Immature natural killer cell (primary cell): ENCODE measurements around the gene SH3D19. TPM values are rescaled to one million over a fixed set of nuclear protein-coding genes. Genes with fewer than 3 reads are reported as not detected.
"Not testable (repeated sequence)": the region's sequence is repeated elsewhere in the genome, so short reads cannot be mapped to it uniquely, and the experiment has no call there.

ENCODE experiments used
- DNase-seq, 3 donors: peaks; one replicate each; pipeline ENCODE4 v3.0.0; 2022; ENCODE audit warnings: mixed read lengths in 1 of 3
- H3K27ac Mint-ChIP-seq, 6 donors: one replicate each; pipeline ENCODE4 v1.8.0; 2020; ENCODE audit warnings: mixed read lengths in 6 of 6, mild to moderate bottlenecking in 5 of 6, inconsistent platforms in 4 of 6, moderate library complexity in 3 of 6
- H3K27me3 Mint-ChIP-seq, 3 donors: one replicate each; pipeline ENCODE4 v1.8.0; 2020 to 2021; ENCODE audit warnings: low read depth in 3 of 3, mild to moderate bottlenecking in 3 of 3, mixed read lengths in 3 of 3, moderate library complexity in 3 of 3, inconsistent platforms in 1 of 3
- H3K36me3 Mint-ChIP-seq, 3 donors: one replicate each; pipeline ENCODE4 v1.8.0; 2020; ENCODE audit warnings: mixed read lengths in 3 of 3, inconsistent platforms in 2 of 3, mild to moderate bottlenecking in 2 of 3
- H3K4me1 Mint-ChIP-seq, 2 donors: one replicate each; pipeline ENCODE4 v1.8.0; 2020; ENCODE audit warnings: inconsistent platforms in 2 of 2, mild to moderate bottlenecking in 2 of 2, mixed read lengths in 2 of 2, moderate library complexity in 1 of 2
- H3K4me3 Mint-ChIP-seq, 5 donors: one replicate each; pipeline ENCODE4 v1.8.0; 2020; ENCODE audit warnings: mild to moderate bottlenecking in 5 of 5, mixed read lengths in 5 of 5, inconsistent platforms in 3 of 5, moderate library complexity in 3 of 5
- H3K9me3 Mint-ChIP-seq, 6 donors: one replicate each; pipeline ENCODE4 v1.8.0; 2020; ENCODE audit warnings: mild to moderate bottlenecking in 6 of 6, mixed read lengths in 6 of 6, inconsistent platforms in 4 of 6, moderate library complexity in 3 of 6
- polyA plus RNA-seq, 3 donors: library from polyadenylated mRNA; unstranded; fragments of 300-500 nt; fragmentation: Illumina TruSeq; gene quantifications; one replicate each; pipeline ENCODE4 v1.2.3, GENCODE V29; 2021

The SH3D19 gene
- polyA plus RNA-seq, 3 donors from 2014 or later, result 0.72 to 1.3 TPM; not detected in 1

DNA sequence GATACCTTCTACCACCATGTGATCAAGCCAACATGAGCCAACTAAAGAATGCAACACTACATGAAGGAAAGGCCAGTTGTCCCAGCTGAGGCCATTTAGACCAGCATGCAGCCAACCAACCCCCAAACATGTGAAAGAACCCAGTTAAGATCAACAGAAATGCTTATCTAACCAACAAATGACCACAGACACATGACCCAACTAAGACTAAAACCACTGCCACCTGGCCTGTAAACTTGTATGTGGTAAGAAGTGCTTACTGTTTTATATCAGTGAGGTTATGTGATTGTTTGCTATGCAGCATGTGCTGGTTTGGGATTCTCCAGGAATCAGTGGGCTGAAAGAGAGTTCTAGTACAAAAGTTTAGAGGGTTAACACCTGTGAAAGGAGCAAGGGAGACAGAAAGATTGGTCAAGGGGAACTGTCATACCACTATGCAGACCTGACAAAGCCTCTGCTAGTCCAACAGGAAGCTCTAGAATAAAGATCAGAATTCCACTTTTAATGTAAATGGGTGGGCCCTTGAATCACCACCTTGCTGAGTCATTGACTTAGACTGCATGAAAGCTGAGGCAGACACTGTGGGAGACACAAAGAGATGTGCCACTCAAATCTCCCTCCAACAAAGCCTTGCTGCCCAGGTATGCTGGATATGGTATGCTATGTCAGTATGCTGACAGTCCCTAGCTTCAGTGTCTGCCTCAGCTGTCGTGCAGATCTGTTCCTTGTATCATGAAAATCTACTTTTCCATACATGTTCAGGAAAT, 6.1 kb upstream of the SH3D19 start:
- H3K9me3 Mint-ChIP-seq, result peaks cover 0 to 9% (median 0%) of the 10 kb centered on the region in 6 donors

DNA sequence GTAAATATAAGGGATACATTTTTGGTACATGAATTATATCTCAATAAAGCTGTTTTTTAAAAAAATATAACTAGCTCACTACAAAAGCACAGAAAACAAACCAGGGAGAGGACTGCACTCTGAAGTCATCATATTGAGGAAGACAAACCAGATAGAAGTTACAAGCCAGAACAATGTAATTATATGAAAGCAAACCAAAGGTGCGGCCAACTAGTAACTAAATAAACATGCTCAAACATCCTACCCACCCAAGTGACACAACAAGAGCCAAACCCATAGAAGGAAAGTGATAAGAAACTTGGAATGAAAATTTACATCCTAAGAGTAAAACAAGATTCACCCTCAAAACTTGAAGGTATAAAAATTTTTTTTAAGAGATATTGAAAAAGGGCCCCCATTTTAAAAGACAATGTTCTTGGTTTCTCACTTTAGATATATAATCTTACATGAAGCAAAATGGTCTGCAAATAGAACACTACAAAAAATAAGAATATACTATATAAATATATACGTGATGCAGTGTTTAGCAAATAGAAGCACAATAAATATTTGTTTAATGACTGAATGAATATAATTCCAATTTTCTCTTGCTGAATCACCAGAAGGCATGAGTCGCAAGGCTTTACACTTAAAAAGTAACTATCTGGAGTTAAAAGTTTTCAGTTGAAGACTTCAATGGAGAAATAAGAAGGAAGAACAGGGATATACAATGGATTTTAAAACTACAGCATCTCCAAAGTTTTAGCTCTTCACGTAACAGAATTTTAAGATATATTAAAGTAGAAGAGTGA, 4.0 kb upstream of the SH3D19 start:
- peaks cover 10 to 14% (median 12%) of the 10 kb centered on the region in 3 donors for H3K27me3 Mint-ChIP-seq
- no peak overlapping the region for H3K4me3 Mint-ChIP-seq
- no peaks in the 10 kb centered on the region for H3K36me3 Mint-ChIP-seq
- peaks cover 0 to 1% of the 10 kb centered on the region in 2 donors for H3K4me1 Mint-ChIP-seq
- H3K9me3 Mint-ChIP-seq, result peaks cover 0 to 12% (median 1%) of the 10 kb centered on the region in 6 donors
- H3K27ac Mint-ChIP-seq, result no peak overlapping the region
- no peak for DNase-seq

More for the DNA sequence above, 6.1 kb upstream of the SH3D19 start:
- H3K4me1 Mint-ChIP-seq, result no peaks in the 10 kb centered on the region
- no peak for DNase-seq
- peaks cover 3 to 4% (median 4%) of the 10 kb centered on the region in 3 donors for H3K27me3 Mint-ChIP-seq
- no peak overlapping the region for H3K27ac Mint-ChIP-seq
- no peak overlapping the region for H3K4me3 Mint-ChIP-seq
- H3K36me3 Mint-ChIP-seq, result no peaks in the 10 kb centered on the region

DNA sequence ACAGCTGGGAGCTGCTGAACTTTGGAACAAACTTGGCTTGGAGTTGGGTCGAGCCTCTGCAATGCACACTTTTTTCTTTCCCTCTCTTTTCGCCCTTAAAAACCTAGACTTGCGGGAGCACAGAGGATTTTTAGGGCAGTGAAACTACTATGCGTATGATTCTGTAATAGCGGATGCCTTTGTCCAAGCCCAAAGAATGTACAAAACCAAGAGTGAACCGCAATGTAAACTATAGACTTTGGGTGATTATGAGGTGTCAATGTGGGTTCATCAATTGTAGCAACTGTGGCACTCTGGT, 493 bp upstream of the SH3D19 start:
- peaks cover 0 to 1% of the 10 kb centered on the region in 2 donors for H3K4me1 Mint-ChIP-seq
- H3K36me3 Mint-ChIP-seq, result no peaks in the 10 kb centered on the region
- H3K27me3 Mint-ChIP-seq, result peaks cover 10 to 24% (median 12%) of the 10 kb centered on the region in 3 donors
- peaks cover 0 to 16% (median 1%) of the 10 kb centered on the region in 6 donors for H3K9me3 Mint-ChIP-seq
- H3K4me3 Mint-ChIP-seq, result peak overlapping the region in 2 of 5 donors; percentile 23 to 48
- no peak for DNase-seq
- no peak overlapping the region for H3K27ac Mint-ChIP-seq

DNA sequence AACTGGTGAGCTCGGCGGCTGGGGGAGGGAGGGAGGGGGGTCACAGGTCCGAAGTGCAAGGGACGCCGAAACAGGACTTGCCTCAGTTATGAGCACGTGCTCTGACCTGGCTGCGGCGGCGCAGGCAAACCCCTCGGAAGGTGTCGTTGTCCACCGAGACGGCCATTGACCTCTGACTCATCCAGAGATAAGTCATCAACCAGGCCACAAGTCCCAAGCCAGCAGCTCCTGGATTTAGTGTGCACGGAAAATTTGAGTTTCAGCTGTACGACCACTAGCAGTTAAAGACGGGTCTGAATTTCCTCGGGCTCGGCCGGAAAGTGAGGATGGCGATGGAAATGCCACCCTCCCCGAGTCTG, 674 bp downstream of the SH3D19 start:
- H3K4me1 Mint-ChIP-seq, result peaks cover 0 to 1% of the 10 kb centered on the region in 2 donors
- no peak overlapping the region for H3K27ac Mint-ChIP-seq
- H3K9me3 Mint-ChIP-seq, result peaks cover 0 to 16% (median 1%) of the 10 kb centered on the region in 6 donors
- no peak overlapping the region for H3K4me3 Mint-ChIP-seq
- no peak for DNase-seq
- H3K36me3 Mint-ChIP-seq, result no peaks in the 10 kb centered on the region
- H3K27me3 Mint-ChIP-seq, result peaks cover 10 to 26% (median 12%) of the 10 kb centered on the region in 3 donors

DNA sequence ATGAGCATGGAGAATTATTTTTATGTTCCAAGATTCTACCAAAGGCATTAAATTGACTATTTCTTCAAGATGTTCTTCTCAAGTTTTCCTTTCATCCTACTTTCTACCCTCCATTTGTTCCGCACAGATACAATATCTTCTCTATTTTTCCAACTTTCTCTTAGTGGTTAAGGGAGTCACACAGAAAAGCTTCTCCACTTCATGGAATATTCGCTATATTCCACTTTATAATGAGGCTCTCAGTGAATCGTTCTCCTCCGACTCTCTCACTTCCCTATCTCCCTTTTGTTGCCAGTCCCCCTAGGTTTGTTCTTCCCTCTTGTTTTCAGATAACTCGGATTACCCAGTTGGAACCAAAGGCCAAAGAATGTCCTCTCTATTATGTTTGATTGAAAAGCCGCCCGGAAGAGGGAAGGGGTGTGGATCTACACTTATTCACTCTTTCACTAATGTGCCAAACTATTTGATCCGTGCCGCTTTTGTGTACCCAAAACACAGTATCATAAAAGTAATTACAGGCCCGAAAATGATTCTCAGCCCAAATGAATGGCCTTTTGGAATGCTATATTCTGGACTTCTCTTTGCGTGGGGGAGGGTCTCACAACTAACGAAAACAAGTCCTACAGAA, 1.2 kb downstream of the SH3D19 start:
- Mint-ChIP-seq H3K27me3 (peaks cover 10 to 26% (median 12%) of the 10 kb centered on the region in 3 donors), H3K36me3 (no peaks in the 10 kb centered on the region), H3K4me3 (no peak overlapping the region), H3K4me1 (peaks cover 0 to 1% of the 10 kb centered on the region in 2 donors), H3K27ac (no peak overlapping the region), H3K9me3 (peaks cover 0 to 16% (median 1%) of the 10 kb centered on the region in 6 donors)
- DNase-seq, result no peak

DNA sequence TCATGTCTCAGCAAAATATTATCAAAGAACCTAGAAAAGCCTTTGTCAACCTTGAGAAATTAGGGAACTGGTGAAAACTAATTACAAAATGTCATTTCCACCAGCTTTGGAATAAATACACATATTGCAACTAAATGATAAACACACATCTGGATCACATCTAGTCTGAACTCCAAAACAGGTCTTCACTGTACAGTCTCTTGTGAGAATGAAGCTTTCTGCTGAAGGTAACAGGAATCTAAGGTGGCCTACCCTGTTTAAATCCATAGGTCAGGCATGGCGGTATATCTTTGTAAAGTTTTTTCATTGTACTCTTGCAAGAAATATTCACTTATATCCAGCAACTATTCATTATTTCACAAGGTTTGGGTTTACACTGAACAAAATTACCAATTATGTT, 1.7 kb downstream of the SH3D19 start:
- Mint-ChIP-seq H3K27ac (no peak overlapping the region), H3K4me1 (peaks cover 0 to 1% of the 10 kb centered on the region in 2 donors), H3K36me3 (no peaks in the 10 kb centered on the region), H3K27me3 (peaks cover 10 to 26% (median 12%) of the 10 kb centered on the region in 3 donors), H3K4me3 (no peak overlapping the region), H3K9me3 (peaks cover 0 to 13% (median 1%) of the 10 kb centered on the region in 6 donors)
- no peak for DNase-seq

DNA sequence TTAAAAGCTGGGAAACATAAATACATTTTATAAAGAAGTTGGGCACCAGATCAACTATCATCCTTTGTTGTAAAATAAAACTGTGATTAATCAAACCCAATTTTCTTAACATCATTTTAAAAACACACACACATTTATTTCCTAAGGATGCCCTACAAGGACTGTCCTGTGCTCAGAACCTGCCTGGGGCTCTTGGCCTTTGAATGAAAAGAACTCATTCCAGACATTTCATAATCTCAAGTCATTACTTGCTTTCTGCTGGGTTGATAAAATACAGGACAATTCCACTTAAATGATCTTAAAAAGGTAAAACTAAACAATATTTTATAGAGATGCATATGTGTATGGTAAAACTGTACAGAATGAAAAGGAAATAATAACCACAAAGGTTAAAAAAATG, 2.8 kb downstream of the SH3D19 start:
- Mint-ChIP-seq H3K27me3 (peaks cover 10 to 26% (median 12%) of the 10 kb centered on the region in 3 donors), H3K27ac (no peak overlapping the region), H3K4me1 (peaks cover 0 to 1% of the 10 kb centered on the region in 2 donors), H3K4me3 (no peak overlapping the region), H3K9me3 (peaks cover 0 to 9% (median 1%) of the 10 kb centered on the region in 6 donors), H3K36me3 (no peaks in the 10 kb centered on the region)
- no peak for DNase-seq

DNA sequence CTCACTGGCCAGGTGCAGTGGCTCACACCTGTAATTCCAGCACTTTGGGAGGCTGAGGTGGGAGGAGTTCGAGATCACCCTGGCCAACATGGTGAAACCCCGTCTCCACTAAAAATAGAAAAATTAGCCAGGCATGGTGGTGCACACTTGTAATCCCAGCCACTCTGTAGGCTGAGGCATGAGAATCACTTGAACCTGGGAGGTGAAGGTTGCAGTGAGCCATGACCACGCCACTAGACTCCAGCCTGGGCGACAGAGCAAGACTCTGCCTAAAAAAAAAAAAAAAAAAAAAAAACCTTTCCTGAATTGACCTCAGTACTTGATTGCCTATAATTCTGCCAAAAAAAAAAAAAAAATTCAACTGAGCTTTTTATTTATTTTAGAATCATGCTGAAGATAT, 3.2 kb downstream of the SH3D19 start:
- peaks cover 10 to 26% (median 12%) of the 10 kb centered on the region in 3 donors for H3K27me3 Mint-ChIP-seq
- not testable (repeated sequence) for DNase-seq, H3K27ac Mint-ChIP-seq, H3K36me3 Mint-ChIP-seq, H3K4me1 Mint-ChIP-seq, H3K4me3 Mint-ChIP-seq, H3K9me3 Mint-ChIP-seq

DNA sequence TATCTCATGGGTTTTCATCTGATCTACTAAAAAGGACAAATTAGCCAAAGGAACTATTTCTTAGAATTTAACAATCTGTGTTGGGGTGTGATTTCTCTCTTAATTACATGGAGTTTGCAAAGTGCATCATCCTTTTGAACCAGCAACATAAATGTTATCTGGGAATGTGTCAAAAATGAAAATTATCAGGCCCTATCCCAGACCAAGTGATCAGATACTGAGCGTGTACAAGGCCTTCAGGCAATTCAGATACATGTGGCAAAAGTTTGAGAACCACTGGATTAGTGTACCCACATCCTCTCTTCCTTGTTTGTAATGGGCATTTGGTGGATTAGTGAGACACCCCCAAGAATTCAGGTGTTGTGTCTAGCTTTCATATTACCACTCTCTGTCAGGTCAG, 3.8 kb downstream of the SH3D19 start:
- Mint-ChIP-seq H3K4me3 (no peak overlapping the region), H3K4me1 (peaks cover 0 to 1% of the 10 kb centered on the region in 2 donors), H3K36me3 (no peaks in the 10 kb centered on the region), H3K9me3 (peaks cover 0 to 9% (median 1%) of the 10 kb centered on the region in 6 donors), H3K27me3 (peaks cover 10 to 26% (median 10%) of the 10 kb centered on the region in 3 donors), H3K27ac (no peak overlapping the region)
- no peak for DNase-seq

DNA sequence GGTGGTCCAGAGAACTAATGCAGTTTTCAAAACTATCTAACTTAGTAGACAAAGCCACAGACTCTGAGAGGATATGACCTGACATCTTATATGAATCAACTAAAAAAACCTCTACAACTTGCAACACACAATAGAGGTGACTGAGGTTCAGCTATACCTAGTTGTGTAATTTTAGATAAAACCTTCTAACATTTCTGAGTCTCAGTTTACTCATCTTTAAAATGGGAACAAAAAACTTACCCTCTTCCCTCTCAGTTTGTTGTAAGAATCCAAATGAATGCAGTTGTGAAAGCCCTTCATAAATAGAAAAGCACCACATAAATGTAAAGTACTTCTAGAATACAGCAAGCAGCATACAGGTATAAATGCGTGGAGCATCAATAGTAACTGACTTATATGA, 5.9 kb downstream of the SH3D19 start:
- Mint-ChIP-seq H3K27me3 (peaks cover 0 to 21% (median 2%) of the 10 kb centered on the region in 3 donors), H3K4me3 (no peak overlapping the region), H3K36me3 (no peaks in the 10 kb centered on the region), H3K9me3 (peaks cover 0 to 8% (median 0%) of the 10 kb centered on the region in 6 donors), H3K4me1 (no peaks in the 10 kb centered on the region), H3K27ac (no peak overlapping the region)
- DNase-seq, result no peak

DNA sequence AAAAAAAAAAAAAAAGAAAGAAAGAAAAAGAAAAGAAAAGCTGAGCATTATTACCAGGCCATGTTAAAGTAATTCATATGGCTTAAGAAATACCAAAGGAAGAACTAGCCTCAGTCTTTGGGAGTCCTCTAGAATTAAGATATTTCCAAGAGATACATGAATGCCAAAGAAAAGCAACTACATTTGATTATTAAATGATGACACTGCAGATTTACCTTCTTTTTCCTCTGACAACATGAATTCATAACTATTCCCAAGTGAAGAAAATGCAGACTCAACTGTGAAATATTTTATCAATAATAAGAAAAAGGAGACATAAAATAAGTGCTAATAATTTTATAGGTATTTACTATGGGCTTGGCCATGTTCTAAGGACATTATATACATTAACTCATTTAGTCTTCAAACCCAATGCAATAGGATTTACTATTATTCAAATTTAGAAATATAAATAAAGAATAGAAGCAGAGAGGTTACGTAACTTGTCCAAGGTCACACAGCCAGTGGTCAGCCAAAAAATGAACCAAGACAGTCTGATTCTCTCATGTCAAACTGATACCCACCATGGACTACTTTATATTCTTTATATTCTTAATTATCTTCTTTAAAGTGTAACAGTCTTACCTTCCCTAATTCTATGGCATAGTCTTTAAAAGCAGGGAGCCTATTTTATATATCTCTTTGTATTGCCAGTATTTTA, 6.9 kb downstream of the SH3D19 start:
- no peak for DNase-seq
- Mint-ChIP-seq H3K4me3 (no peak overlapping the region), H3K9me3 (peaks cover 0 to 6% (median 0%) of the 10 kb centered on the region in 6 donors), H3K27ac (no peak overlapping the region), H3K36me3 (no peaks in the 10 kb centered on the region), H3K4me1 (no peaks in the 10 kb centered on the region), H3K27me3 (peaks cover 0 to 18% (median 0%) of the 10 kb centered on the region in 3 donors)

DNA sequence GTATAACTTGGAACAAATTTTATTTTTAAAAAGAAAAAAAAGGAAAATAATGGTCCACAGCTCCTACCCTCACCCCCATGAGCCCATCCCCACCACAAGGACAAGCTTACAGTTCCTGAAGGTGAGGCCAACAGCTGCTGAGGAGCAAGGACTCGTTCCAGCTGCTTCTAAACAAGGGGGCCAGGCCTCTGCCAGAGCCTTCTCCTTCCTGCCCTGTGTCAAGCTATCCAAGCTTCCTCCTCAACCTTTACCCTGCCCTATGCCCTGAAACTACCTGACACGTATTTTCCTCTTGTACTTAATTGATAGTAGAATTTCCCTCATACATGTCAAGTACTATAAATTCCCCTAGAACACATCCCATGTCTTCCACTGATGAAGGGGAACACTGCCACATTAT, 8.8 kb downstream of the SH3D19 start:
- no peak for DNase-seq
- Mint-ChIP-seq H3K27me3 (peaks cover 0 to 9% (median 0%) of the 10 kb centered on the region in 3 donors), H3K4me3 (no peak overlapping the region), H3K4me1 (no peaks in the 10 kb centered on the region), H3K9me3 (peaks cover 0 to 6% (median 0%) of the 10 kb centered on the region in 6 donors), H3K27ac (no peak overlapping the region), H3K36me3 (no peaks in the 10 kb centered on the region)

DNA sequence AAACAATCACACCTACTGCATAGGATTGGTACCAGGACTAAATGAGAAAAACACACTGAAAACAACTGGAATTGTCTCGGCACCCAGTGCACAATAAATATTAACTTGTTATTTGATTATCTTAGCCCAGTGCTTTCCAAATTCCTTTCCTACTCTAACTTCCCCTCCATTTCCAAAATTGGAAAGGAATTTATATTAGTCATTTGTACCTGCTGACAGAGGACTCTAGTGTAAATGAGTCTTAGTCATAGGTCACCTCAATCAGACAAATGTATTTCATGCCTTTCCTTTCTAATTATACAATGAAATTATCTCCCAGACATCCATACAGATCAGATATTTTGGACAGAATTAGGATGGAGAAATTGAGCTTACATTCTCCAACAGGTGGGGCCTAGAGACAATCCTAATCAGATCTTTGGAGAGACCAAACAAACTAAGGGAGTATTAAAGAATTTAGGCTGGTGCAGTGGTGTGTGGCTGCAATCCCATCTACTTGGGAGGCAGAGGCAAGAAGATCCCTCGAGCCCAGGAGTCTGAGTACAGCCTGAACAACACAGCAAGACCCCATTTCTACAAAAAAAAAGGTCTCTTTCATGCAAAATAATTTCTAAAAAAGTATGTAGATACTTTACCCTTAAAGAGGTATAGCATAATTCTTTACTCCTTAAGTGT, 10.1 kb downstream of the SH3D19 start:
- H3K9me3 Mint-ChIP-seq, result peaks cover 0 to 3% (median 0%) of the 10 kb centered on the region in 6 donors
- no peaks in the 10 kb centered on the region for H3K36me3 Mint-ChIP-seq
- no peak overlapping the region for H3K4me3 Mint-ChIP-seq
- H3K27ac Mint-ChIP-seq, result no peak overlapping the region
- peaks cover 0 to 8% (median 0%) of the 10 kb centered on the region in 3 donors for H3K27me3 Mint-ChIP-seq
- no peak for DNase-seq
- no peaks in the 10 kb centered on the region for H3K4me1 Mint-ChIP-seq
